ENCODE data around the gene HEMK1. TPM values are rescaled to one million over a fixed set of nuclear protein-coding genes. Genes with fewer than 3 reads are reported as not detected.
A peak's percentile ranks its signal among the peaks of the same experiment; 100 is the strongest.

Gene HEMK1
- total RNA-seq, 3 donors from 2014 or later (not counting 1 experiment from before 2014, with no cell fraction given): 20.5 to 29.3 (median 28.2) TPM

GRCh38 chr3:50599115-50599715, 29.9 kb downstream of the HEMK1 start:
- ATAC-seq: no peak
- H3K27me3 Mint-ChIP-seq (ENCODE audit: low read depth in 2 of 2): no peaks in the 10 kb centered on the region

GRCh38 chr3:50599716-50600118, 30.4 kb downstream of the HEMK1 start:
- H3K9me3 Mint-ChIP-seq: no peaks in the 10 kb centered on the region
- ATAC-seq (no peak), DNase-seq (no peak)
- peak overlapping the region; percentile 6 for H3K27ac ChIP-seq (ENCODE audit: low read length)
- H3K4me1 Mint-ChIP-seq: peaks cover 46 to 58% of the 10 kb centered on the region in 2 donors
- no peaks in the 10 kb centered on the region for H3K9me3 ChIP-seq (ENCODE audit: control insufficient read depth, insufficient read depth, low read length)
- no peaks in the 10 kb centered on the region for H3K27me3 Mint-ChIP-seq (ENCODE audit: low read depth in 2 of 2)
- intact Hi-C loops (cut with micrococcal nuclease): no loop called here
- H3K36me3 ChIP-seq (ENCODE audit: control insufficient read depth, insufficient read depth, low read length): peaks cover 10% of the 10 kb centered on the region
- peaks cover 8% of the 10 kb centered on the region for H3K36me3 Mint-ChIP-seq
- H3K27me3 ChIP-seq (ENCODE audit: control insufficient read depth, insufficient read depth, low read length): no peaks in the 10 kb centered on the region
- WGBS (ENCODE audit: insufficient coverage): 88% methylated on average over 1 of the region's 1 CpG
- peak overlapping the region in 1 of 2 donors; percentile 95 for H3K27ac Mint-ChIP-seq
- no peak overlapping the region for H3K4me3 ChIP-seq (ENCODE audit: low read length)
- TF ChIP-seq CTCF (IDR thresholded peaks at IDR 0.05): no peak
- H3K4me3 Mint-ChIP-seq: no peak overlapping the region
- H3K4me1 ChIP-seq (ENCODE audit: control insufficient read depth, insufficient read depth, low read length): peaks cover 58% of the 10 kb centered on the region

More at GRCh38 chr3:50599115-50599715, 29.9 kb downstream of the HEMK1 start:
- Histone ChIP-seq H3K9me3 (ENCODE audit: control insufficient read depth, insufficient read depth, low read length) (no peaks in the 10 kb centered on the region), H3K4me3 (ENCODE audit: low read length) (no peak overlapping the region), H3K27me3 (ENCODE audit: control insufficient read depth, insufficient read depth, low read length) (no peaks in the 10 kb centered on the region), H3K36me3 (ENCODE audit: control insufficient read depth, insufficient read depth, low read length) (peaks cover 5% of the 10 kb centered on the region), H3K27ac (ENCODE audit: low read length) (no peak overlapping the region), H3K4me1 (ENCODE audit: control insufficient read depth, insufficient read depth, low read length) (peaks cover 53% of the 10 kb centered on the region)
- Mint-ChIP-seq H3K27ac (peak overlapping the region in 1 of 2 donors; percentile 95), H3K4me1 (peaks cover 41 to 53% of the 10 kb centered on the region in 2 donors), H3K9me3 (no peaks in the 10 kb centered on the region), H3K36me3 (peaks cover 6% of the 10 kb centered on the region), H3K4me3 (no peak overlapping the region)
- intact Hi-C loops (cut with micrococcal nuclease): no loop called here
- DNase-seq: no peak
- TF ChIP-seq CTCF (IDR thresholded peaks at IDR 0.05): no peak
- WGBS (ENCODE audit: insufficient coverage): 97% methylated on average over 6 of the region's 6 CpGs

GRCh38 chr3:50600141-50600753, 30.9 kb downstream of the HEMK1 start:
- Mint-ChIP-seq H3K4me3 (no peak overlapping the region), H3K4me1 (peaks cover 51 to 63% of the 10 kb centered on the region in 2 donors), H3K27me3 (ENCODE audit: low read depth in 2 of 2) (no peaks in the 10 kb centered on the region), H3K27ac (peak overlapping the region in 1 of 2 donors; percentile 95), H3K9me3 (no peaks in the 10 kb centered on the region), H3K36me3 (peaks cover 9% of the 10 kb centered on the region)
- peak overlapping the region; percentile 81 for H3K27ac ChIP-seq (ENCODE audit: low read length)
- ATAC-seq: no peak
- no peak for TF ChIP-seq CTCF (IDR thresholded peaks at IDR 0.05)
- peaks cover 63% of the 10 kb centered on the region for H3K4me1 ChIP-seq (ENCODE audit: control insufficient read depth, insufficient read depth, low read length)
- no peaks in the 10 kb centered on the region for H3K27me3 ChIP-seq (ENCODE audit: control insufficient read depth, insufficient read depth, low read length)
- no peaks in the 10 kb centered on the region for H3K9me3 ChIP-seq (ENCODE audit: control insufficient read depth, insufficient read depth, low read length)
- H3K4me3 ChIP-seq (ENCODE audit: low read length): no peak overlapping the region
- H3K36me3 ChIP-seq (ENCODE audit: control insufficient read depth, insufficient read depth, low read length): peaks cover 16% of the 10 kb centered on the region
- WGBS (ENCODE audit: insufficient coverage): 65% methylated on average over 9 of the region's 9 CpGs
- DNase-seq: no peak
- intact Hi-C loops (cut with micrococcal nuclease): no loop called here

All from natural killer cell (primary cell).